ENCODE data around the gene FBXW8.

DNA sequence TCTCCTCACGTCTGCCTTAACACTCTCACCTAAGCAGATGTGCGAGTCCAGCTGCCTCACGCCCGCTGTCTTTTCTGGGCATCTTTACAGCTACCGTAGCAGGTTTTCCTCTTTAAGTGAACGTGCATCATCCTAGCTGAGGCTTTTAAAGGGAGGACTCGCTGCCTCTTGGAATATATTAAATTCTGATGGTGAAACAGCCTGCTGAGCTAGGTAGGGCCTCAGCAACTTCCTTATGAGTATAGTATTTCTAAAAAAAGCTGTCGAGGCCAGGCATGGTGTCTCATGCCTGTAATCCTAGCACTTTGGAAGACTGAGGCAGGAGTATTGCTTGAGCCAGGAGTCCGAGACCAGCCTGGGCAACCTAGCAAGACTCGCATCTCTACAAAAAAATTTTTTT lies 156.3 kb downstream of the FBXW8 start:
- TF ChIP-seq CTCF (IDR thresholded peaks at IDR 0.05) (no peak), EZH2 (IDR thresholded peaks at IDR 0.05; ENCODE audit: borderline replicate concordance, insufficient read depth, low read depth, low read length, poor library complexity, severe bottlenecking) (no peak)
